Measurements from ENCODE around the gene CFTR.

DNA sequence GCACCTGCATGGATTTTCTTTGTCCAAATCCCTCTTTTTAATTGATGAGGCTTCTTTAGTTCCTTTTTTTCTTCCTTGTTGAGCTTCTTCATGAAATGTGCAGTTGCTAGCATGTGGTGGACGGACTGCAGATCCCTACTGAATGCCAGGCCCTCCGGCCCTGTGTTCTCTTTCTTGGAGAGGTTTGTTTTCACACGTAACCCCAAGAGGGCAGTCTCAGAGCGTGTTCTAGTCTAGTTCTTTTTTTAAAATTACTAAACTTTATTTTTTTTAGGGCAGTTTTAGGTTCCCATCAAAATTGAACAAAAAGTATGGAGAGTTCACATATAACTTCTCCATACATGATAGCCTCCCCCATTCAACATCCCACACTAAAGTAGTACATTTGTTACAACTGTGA is 190.0 kb downstream of the CFTR start:
- TF ChIP-seq, protein P1, sequence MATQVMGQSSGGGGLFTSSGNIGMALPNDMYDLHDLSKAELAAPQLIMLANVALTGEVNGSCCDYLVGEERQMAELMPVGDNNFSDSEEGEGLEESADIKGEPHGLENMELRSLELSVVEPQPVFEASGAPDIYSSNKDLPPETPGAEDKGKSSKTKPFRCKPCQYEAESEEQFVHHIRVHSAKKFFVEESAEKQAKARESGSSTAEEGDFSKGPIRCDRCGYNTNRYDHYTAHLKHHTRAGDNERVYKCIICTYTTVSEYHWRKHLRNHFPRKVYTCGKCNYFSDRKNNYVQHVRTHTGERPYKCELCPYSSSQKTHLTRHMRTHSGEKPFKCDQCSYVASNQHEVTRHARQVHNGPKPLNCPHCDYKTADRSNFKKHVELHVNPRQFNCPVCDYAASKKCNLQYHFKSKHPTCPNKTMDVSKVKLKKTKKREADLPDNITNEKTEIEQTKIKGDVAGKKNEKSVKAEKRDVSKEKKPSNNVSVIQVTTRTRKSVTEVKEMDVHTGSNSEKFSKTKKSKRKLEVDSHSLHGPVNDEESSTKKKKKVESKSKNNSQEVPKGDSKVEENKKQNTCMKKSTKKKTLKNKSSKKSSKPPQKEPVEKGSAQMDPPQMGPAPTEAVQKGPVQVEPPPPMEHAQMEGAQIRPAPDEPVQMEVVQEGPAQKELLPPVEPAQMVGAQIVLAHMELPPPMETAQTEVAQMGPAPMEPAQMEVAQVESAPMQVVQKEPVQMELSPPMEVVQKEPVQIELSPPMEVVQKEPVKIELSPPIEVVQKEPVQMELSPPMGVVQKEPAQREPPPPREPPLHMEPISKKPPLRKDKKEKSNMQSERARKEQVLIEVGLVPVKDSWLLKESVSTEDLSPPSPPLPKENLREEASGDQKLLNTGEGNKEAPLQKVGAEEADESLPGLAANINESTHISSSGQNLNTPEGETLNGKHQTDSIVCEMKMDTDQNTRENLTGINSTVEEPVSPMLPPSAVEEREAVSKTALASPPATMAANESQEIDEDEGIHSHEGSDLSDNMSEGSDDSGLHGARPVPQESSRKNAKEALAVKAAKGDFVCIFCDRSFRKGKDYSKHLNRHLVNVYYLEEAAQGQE (IDR thresholded peaks at IDR 0.05; ENCODE audit: insufficient read depth in 1 of 2, low read depth in 2 of 2, low read length in 2 of 2) = no peak
- TF ChIP-seq SIN3A (IDR thresholded peaks at IDR 0.05; ENCODE audit: borderline replicate concordance, insufficient read depth, low read length) (no peak), POLR2AphosphoS5 (IDR thresholded peaks at IDR 0.05; ENCODE audit: low read depth, low read length) (no peak)
